GM19452 (cell line): ENCODE results near the gene MTMR3.

Source experiments
- ATAC-seq: cut with Tn5 transposase; IDR thresholded peaks from one replicate; pipeline ENCODE4 v1.9.1; 2021; ENCODE audit not compliant: unreplicated experiment

The MTMR3 gene

DNA sequence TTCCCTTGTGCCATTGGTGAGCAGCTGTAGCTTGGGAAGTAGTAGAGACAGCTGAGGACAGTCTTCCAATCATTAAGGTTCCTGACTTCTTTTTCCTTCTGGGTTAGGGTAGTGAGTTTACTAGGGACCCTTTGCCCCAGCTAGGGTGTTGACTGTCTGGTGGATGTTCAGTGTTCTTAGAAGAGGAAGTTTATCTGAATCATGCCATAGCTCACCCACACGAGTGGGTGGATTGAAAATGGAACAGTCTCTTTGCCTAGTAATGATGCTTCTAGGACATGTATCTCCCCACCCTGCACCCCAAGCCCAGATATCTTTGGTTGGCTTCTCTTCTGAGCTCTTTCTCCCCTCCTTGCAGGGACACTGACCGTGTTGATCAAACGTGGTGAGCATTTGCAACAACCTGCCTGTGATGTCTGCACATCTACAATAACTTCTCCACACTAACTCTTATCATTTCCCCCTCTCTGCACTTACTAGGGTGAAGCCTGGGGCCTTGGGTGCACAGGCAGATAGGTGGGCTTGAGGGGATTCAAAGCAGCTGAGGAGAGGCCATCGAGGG lies 140.2 kb downstream of the MTMR3 start:
- no peak for ATAC-seq

DNA sequence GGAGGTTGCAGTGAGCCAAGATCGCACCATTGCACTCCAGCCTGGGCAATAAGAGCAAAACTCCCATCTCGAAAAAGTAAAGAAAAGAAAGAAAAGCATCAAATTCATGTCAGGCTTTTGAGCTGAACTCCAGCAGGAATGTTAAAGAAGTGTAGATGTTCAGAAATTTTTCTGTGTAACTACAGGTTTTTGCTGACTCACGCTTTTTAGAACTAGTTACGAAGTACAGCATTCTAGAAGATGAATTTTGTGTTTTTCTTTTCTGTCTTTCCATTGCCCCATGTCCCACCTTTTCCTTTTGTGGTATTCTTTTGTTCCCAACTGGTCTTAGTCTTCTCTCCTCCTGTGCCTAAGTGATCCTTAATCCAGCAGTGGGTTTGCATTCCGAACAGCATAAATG lies 141.3 kb downstream of the MTMR3 start:
- no peak for ATAC-seq

DNA sequence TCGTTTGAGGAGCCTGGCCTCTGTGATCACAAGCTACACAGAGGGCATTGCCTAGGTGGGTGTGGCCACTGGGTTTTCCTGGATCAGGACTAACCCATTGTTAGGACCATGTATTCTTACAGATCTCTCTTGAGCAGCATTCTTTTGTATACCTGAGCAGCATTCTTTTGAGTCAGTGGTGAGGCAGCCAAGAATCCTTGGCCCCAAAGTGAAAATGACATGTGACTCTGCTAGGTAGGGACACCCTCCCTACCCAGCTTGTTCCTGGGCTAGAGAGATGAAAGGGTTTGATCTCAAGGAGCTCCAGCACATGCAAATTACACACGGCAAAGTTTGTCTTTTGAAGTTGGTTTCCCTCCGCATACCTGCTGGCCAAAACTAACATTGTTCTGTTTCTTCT lies 142.2 kb downstream of the MTMR3 start:
- ATAC-seq: no peak

DNA sequence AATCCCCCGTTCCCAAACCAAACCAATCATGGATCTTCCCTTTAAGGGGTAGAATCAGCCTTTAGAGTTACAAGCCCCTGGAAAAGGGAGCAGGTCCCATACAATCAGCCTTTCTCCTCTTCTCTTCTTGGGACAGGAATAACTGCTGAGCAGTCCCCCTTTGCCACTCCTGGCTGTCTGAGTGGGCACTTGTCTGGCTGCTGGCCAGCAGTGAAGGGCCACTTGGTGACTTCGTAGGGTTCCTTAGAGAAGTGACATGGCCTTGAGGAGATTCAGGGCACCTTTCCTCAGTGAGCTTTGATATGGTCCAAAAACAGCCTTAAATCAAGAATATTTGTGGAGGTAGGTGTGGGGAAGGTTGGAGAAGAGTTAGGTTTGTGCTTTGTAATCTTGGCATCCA lies 143.8 kb downstream of the MTMR3 start:
- no peak for ATAC-seq

DNA sequence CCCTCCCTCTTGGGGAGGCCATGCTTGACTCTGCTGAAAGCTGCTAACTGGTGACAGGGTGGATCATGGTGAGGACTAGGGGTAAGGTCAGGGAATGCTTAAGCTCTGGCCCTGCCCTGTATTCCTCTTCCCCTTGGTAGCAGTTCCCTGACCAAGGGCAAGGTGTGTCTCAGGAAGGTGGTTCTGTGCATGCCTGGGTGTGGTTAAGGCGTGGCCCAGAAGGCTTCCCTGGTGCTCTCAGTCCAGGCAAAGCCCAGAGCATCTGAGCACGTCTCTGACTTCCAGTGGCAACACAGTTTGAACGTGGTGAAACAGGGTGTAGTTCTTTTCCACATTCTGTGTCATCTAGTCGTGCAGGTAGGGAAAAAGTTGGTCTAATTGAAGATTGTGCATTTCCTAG lies 144.2 kb downstream of the MTMR3 start:
- no peak for ATAC-seq

DNA sequence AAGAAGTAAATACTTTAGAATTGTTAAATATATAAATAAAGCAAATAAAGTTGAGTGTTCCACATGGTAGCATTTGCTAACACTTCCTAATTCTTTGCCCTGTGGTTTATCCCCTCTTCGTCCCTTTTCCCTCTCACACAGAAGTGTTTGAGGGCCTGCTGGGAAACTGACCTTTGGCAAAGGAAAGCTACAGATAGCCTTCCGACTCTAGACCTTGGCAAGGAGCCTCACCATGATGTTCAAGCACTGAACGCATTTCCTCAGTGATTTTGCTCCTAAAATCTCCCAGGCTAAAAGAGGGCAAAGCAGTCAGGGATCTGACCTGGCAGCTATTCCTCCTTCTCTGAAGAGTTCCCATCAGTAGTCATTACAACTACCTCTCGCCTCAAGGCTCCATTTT lies 144.8 kb downstream of the MTMR3 start:
- ATAC-seq: no peak

DNA sequence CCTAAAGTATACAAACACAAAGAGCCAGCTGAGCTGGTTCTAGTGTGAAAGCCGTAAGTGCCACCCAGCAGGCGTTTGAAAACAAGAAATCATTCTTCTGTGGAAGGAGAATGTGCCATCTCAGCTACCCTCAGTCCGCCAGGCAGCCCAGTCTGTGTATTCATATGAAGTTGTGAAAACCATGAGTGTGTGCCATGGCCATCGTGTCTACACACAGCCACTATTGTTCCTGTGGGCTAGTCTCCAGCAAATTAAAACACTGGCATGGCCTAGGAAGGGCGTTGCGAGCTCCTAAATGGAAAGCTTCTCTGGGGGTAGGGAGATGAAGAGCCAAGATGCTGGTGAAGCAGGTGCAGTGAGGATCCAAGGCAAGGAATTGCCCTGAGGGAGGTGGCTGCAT lies 145.8 kb downstream of the MTMR3 start:
- ATAC-seq: no peak

DNA sequence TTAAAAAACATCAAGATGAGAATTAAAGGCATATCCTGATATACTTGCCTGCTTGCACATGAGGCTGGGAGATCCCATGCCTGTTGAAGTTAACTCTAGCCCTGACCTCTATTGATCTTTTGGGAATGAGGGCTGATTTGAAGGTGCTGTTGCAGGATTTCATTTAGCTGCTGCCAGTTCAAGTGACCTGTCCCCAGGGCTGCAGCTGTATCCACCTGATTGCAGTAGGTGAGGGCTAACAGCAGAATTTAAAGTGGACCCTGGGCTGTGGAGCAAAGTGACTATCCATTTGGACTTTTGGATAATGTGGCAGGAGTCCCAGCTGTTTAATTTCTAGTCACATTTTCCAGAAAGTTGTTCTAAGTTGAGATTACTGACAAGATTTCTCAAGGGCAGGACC lies 146.5 kb downstream of the MTMR3 start:
- no peak for ATAC-seq

DNA sequence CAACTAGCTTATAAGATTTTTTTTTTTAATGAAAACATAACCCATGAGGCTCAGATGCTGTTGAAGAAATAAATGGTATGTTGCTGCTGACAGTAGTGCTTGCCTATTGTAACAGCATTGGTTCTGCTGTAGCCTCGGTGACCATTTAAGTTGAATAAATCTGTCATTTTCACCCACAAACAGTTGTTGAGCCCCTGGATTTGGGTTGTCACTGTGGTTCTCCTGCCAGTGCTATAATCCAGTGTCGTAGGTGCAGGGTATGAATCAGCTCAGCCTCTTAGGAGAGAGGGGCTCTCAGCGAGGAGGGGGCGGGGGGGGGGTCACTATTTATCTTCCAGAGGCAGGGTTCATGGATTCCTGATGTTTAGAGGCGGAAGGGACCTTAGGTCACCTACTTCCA lies 147.4 kb downstream of the MTMR3 start:
- no peak for ATAC-seq

DNA sequence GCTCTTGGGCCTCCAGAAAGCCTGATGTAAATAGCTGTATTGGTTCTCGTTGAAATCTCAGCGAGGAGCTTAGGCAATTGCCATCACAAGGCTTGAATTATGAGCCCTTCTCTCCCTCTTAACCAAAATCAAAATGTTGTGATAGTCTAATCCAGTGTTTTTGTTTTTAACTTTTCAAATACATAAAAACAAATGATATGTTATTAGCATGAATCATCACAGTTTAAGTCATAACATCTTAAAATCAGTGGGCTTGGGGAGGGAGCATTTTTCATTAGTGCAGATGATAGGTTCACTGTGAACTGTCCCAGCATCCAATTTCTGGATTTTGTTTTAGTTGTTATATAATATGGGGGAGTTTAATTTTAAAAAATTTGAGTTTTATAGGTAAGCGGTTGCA lies 148.4 kb downstream of the MTMR3 start:
- no peak for ATAC-seq

DNA sequence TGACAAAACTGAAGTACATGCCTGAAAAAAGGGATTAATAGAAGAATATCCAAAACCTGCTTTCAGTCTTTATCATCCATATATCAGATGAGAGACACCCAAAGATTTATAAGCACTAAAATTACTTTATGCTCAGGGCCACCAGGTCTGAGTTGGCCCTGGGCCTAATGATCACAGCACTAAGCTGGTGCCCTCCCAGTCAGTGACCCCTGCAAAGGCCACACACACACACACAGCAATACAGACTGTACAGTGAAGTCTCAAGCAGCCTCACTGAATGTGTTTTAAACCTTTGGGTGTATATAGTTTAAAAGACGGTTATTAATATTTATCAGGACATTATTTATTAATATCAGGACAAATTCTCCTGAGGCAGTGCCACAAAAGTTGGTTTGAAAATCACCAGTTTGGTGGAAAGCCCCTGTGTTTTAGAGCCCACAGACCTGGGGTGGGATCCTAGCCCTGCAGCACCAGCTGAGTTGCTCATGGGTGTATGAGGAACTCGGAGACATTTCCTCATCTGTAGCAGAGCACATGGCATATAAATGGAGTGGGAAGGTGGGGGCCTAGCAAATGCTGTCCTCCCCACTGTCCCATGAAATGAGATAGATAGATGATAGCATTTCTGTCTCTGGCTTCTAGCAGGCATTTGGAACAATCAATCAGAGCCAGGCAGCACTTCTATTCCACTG lies 148.9 kb downstream of the MTMR3 start:
- ATAC-seq: no peak

DNA sequence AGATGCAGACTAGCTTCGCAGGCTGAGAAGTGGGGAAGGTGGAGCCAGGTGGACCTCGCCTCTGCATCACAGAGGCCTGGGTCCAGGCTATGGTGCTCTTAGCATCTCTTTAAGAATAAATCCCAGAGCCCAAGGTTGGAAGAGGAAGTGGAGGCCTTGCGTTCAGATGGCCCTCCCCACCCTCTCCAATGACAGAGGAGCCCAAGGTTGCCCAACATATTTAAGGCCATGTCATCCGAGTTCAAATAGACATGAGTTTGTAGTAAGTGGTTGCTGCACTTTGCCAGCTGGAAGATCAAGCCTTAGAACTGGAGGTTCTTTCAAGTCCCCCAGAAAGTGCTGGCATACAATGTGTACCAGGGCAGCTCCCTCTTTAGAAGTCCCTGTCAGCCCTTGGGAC lies 150.2 kb downstream of the MTMR3 start:
- ATAC-seq: no peak

DNA sequence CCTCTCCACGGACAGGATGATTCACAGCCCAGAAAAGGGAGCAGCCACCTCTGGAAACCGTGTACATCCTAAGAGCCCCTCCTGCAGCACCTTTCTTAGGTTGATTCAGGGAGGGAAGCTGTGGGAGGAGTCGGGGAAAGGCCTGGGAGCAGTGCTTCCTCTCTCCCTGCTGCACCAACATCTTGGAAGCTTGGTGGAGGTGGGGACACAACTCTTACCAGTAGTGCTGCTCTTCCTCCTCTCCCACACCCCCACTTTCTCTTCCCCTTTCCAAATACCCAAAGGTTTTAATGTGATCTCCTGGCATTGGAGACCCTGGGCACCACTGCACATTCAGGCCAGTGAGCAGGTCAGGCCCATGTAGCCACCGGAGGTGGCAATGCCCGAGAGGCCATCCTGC lies 150.9 kb downstream of the MTMR3 start:
- no peak for ATAC-seq

DNA sequence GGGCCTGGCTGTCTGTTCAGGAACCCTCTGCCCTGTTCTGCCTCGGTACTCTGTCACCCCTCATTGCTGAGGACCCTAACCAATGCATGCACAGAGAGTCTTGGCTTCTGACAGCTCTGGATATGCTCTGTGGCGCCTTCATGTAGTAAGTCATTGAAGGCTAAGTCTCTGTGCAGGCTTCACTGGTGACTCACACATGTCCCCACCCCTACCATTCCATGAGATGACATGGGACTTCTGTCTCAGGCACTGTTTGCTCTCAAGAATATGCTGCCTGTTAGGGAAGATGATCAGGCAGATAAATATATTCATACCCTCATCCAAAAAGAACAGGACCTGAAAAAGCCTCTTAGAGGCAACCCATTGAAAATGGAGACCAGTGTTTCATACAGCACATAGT lies 153.7 kb downstream of the MTMR3 start:
- ATAC-seq: no peak

DNA sequence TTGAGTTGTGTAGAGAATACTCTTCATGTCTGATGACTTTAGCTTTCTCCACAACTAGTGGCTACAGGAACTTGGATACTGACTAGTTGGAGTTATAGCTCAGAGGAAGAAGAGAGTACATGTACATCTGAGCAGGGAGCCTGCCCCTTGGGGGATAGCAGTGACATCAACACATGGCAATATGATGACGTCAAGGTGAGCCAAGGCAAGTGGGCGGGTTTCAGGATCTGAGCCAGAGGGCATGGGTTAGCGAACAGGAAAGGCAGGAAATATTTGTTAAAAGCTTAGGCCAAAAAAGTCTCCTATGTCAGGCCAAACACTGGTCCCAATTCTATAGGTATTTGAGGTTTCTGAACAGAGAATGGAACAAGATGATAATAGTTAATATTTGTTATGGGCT lies 155.2 kb downstream of the MTMR3 start:
- ATAC-seq: no peak

DNA sequence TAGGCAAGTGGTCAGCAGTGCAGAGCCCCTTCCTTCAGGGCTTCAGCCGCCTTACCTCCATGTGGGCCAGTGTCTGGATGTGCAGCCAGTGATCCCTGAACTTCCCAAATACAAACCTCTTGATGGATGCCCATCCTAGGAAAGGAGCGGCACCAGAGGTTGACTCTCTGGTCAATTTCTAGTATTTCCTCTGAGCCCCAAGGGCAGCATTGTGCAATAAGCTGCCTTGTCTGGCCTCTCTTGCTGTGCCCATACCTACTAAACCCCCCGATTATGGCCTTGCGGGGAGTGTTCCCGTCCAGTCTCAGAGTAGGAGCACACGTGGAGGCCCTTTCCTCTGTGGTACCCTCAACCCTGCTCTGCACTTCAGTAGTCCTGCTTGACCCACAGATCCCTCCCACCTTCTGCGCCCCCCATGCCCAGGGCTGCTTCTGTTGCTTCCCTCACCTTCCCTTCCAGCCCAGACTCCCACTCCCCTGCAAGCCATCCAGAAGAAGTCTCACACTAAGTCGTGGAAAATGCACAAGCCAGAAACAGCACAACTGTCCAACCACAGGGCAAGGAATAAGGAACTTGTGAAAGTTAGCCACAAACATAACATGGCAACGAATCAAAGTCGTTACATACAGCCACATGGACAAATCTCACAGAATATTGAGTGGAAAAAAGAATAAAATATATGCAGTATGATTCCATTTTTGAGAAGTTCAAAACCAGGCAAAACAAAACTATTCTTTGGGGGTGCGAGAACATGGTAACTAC lies 157.7 kb downstream of the MTMR3 start:
- no peak for ATAC-seq

DNA sequence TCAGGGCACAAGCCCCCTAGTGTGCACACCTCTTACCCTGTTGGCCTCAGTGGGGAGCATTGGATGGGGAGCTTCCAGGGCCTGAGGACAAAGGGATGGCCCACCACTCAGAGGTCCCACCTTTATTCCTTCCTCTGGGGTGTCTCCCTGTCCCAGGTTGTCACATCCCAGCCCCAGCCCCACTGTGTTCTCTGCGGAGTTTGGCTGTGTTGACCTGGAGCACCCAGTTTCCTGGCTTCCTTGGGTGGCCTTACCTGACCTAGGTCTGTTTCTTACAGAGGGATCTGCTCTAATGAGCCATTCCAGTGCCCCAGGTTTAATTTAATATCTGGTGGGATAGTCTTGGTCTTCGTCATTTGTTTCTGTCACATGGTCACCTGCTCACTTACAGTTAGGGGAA lies 158.5 kb downstream of the MTMR3 start:
- no peak for ATAC-seq

DNA sequence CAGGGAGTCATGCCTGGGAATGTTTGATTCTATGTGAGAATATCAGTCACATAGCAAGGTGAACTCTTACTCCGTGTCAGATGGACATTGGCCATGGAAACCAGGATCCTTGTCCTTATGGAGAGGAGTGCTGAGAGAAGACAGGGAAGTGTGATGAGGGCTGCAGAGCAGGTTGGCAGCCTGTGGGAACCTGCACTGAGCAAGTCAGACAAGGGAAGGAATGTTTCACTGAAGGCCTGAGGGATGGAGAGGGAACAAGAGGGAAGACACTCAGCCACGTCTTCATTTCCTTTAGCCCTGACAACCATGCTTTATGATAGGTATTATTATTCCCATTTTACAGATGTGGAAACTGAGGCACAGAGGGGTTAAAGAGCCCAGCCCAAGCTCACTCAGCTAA lies 158.9 kb downstream of the MTMR3 start:
- no peak for ATAC-seq

DNA sequence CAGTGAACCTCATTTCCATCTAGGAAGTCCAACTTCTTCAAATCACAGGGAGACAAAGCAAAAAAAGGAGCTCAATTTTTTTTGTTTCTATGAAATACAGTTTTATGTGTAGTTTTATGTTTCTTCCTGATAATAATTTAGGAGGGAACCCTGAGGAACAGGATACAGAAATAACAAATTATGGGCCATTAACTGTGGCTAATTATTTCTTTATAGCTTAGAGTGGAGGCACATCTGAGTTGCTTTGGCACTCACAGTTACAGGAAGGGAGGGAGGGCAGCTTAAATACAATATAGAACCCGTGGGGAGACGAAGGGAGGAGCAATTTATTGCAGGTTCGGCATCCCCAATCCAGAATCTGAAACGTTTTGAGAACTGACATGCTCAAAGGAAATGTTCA lies 160.2 kb downstream of the MTMR3 start:
- no peak for ATAC-seq

DNA sequence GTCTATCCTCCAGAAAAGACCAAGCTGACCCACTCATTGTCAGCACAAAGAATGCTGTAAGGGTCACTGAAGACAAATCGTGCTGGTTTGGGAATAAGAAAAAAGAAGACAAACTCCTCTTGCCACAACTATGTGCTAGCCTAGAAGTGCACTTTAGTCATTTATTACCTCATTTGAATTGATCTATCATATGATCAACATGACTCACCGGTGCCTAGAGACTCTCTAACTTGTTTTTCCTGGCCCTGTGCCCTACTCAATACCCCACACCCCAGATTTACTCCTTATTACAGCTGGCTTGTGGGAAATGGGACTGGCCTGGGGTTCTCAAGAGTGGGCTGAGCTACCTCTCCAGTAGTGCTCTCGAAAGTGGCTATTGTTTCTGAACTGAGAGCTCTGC lies 161.4 kb downstream of the MTMR3 start:
- no peak for ATAC-seq

DNA sequence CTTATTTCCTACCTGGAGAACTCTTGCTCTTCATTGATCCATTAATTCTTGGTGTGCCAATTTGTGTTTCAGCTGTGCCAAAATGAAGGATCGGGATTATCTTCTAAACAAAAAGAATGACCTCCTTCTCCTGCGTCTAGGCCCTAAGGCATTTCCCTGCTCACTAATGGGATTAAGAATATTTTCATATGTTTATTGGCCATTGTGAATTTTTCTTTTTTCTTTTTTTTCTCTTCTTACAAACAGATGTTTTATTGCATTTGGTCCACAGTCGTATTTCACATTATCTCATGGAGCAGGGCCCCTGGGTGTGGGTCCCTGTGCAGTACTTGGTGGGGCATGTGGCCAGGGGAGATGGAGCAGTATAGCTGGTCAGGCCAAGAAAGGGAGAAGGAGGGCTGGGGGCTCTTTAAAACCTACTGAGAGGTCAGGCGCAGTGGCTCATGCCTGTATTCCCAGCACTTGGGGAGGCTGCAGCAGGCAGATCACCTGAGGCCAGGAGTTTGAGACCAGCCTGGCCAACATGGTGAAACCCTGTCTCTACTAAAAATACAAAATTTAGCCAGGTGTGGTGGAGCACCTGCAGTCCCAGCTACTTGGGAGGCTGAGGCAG lies 162.0 kb downstream of the MTMR3 start:
- ATAC-seq: no peak

DNA sequence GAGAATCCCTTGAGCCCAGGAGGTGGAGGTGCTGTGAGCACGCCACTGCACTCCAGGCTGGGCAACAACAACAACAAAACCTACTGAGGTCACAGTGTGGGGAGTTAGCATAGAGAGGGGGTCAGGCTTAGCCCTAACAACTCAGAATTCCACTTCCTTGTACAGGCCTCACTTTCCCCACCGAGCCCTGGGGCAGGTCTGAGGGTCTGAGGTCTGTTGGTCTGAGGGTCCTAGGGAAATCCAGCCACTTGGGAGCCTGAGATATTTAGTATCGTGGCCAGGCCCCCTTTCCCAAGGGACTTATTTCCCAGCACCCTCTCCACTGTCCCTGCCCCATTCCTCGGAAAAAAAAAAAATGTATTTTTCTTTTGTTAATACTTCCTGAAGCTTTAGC lies 162.5 kb downstream of the MTMR3 start:
- ATAC-seq: no peak
